ENCODE measurements around the gene SMG6.

- TF ChIP-seq, protein P1, sequence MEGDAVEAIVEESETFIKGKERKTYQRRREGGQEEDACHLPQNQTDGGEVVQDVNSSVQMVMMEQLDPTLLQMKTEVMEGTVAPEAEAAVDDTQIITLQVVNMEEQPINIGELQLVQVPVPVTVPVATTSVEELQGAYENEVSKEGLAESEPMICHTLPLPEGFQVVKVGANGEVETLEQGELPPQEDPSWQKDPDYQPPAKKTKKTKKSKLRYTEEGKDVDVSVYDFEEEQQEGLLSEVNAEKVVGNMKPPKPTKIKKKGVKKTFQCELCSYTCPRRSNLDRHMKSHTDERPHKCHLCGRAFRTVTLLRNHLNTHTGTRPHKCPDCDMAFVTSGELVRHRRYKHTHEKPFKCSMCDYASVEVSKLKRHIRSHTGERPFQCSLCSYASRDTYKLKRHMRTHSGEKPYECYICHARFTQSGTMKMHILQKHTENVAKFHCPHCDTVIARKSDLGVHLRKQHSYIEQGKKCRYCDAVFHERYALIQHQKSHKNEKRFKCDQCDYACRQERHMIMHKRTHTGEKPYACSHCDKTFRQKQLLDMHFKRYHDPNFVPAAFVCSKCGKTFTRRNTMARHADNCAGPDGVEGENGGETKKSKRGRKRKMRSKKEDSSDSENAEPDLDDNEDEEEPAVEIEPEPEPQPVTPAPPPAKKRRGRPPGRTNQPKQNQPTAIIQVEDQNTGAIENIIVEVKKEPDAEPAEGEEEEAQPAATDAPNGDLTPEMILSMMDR (IDR thresholded peaks at IDR 0.05; ENCODE audit: low read length) = no peak
- TF ChIP-seq EZH2 (IDR thresholded peaks at IDR 0.05; ENCODE audit: borderline replicate concordance, low read length) = no peak
Measured at GRCh38 chr17:2304931-2305330, 1.3 kb upstream of the SMG6 start.

Data from OCI-LY1 (cell line).